K562 (cell line): ENCODE data around the gene RTN4. TPM values are rescaled to one million over a fixed set of nuclear protein-coding genes. Genes with fewer than 3 reads are reported as not detected.
A peak's percentile ranks its signal among the peaks of the same experiment; 100 is the strongest.

Experiments
- ARID4B ChIP-seq: sonication (generic); formaldehyde crosslinking; IDR thresholded peaks from 2 replicates; pipeline ENCODE4 v1.8.0; 2022; ENCODE audit warnings: mild to moderate bottlenecking, missing genetic modification reagents
- CREB1 ChIP-seq, 2 experiments: sonication (generic) in 1 of 2; formaldehyde crosslinking in 1 of 2; IDR thresholded peaks; 2 replicates each; pipeline versions ENCODE4 v1.6.1 to v1.8.0; 2012 to 2022; ENCODE audit warnings: inconsistent platforms in 1 of 2, mild to moderate bottlenecking in 1 of 2, missing genetic modification reagents in 1 of 2, moderate library complexity in 1 of 2
- DEAF1 ChIP-seq: fragments of 450-650 bp; formaldehyde crosslinking; IDR thresholded peaks from 2 replicates; pipeline ENCODE4 v1.4.0; 2020; ENCODE audit warnings: mild to moderate bottlenecking, moderate library complexity
- HMGN3 ChIP-seq: IDR thresholded peaks from 2 replicates; pipeline ENCODE4 v1.6.1; 2011; ENCODE audit warnings: borderline replicate concordance, low read depth, mild to moderate bottlenecking, mixed read lengths, low read length; ENCODE audit not compliant: insufficient read length; ENCODE audit errors: extremely low read depth
- MBD2 ChIP-seq: sonication (generic); IDR thresholded peaks from 2 replicates; pipeline ENCODE4 v1.6.1; 2016; ENCODE audit warnings: low read depth, borderline replicate concordance
- PRPF4 ChIP-seq: fragments of 200-400 bp; formaldehyde crosslinking; IDR thresholded peaks from one replicate; pipeline ENCODE4 v1.6.1; 2017; ENCODE audit warnings: low read length, low read depth, mild to moderate bottlenecking; ENCODE audit not compliant: insufficient read depth, poor library complexity, severe bottlenecking
- SOX6 ChIP-seq: fragments of 450-650 bp; IDR thresholded peaks from 2 replicates; pipeline ENCODE4 v1.6.1; 2014; ENCODE audit warnings: mild to moderate bottlenecking
- ZBTB26 ChIP-seq: fragments of 450-650 bp; formaldehyde crosslinking; IDR thresholded peaks from 2 replicates; pipeline ENCODE4 v1.4.0; 2022; ENCODE audit warnings: missing genetic modification characterization
- ZNF134 ChIP-seq: fragments of 250-450 bp; sonication (Bioruptor Pico); conservative IDR thresholded peaks from 2 replicates; pipeline ENCODE4 v1.4.0; 2020
- ZNF384 ChIP-seq: IDR thresholded peaks from 2 replicates; pipeline ENCODE4 v1.6.1; 2012; ENCODE audit warnings: low read depth, low read length, improper control_type of control experiment
- ZNF639 ChIP-seq, 2 experiments: fragments of 200-800 bp in 1 of 2; sonication (Bioruptor generic) in 1 of 2; sonication (generic) in 1 of 2; formaldehyde crosslinking in 1 of 2; IDR thresholded peaks in 1 of 2; conservative IDR thresholded peaks in 1 of 2; 2 replicates each; pipeline versions ENCODE4 v1.5.0 to v1.6.1; 2016 to 2020; ENCODE audit warnings: missing compliant biosample characterization in 1 of 2, missing genetic modification characterization in 1 of 2, missing genetic modification reagents in 1 of 2
- polyA plus RNA-seq, 8 experiments: library from polyadenylated mRNA; depleted of rRNA in 4 of 8; stranded (reverse) in 5 of 8; unstranded in 3 of 8; fragments of >200 nt; fragmentation: Nextera tagmentation in 2 of 8; fragmentation: Illumina TruSeq in 1 of 8; extraction: Ambion mirVana in 2 of 8; extraction: Trizol in 1 of 8; gene quantifications; 2 replicates each; pipeline versions ENCODE4 v1.2.1 to v1.2.3, GENCODE V29; 2011 to 2014; ENCODE audit warnings: inconsistent platforms in 1 of 8, missing spikeins in 1 of 8
- total RNA-seq, 7 experiments: library from RNA; depleted of rRNA in 6 of 7; stranded (reverse); fragments of >200 nt in 6 of 7; fragmentation: Illumina TruSeq in 2 of 7; extraction: Trizol in 2 of 7; gene quantifications; 2 replicates each; pipeline versions ENCODE4 v1.2.1 to v1.2.3, GENCODE V29; 2011 to 2021; ENCODE audit warnings: low replicate concordance in 1 of 7
- TF ChIP-seq, protein P1 (sequence below): sonication (generic); formaldehyde crosslinking; IDR thresholded peaks from 2 replicates; pipeline ENCODE4 v1.8.1; 2023; ENCODE audit warnings: mild to moderate bottlenecking, missing genetic modification reagents
- TF ChIP-seq, protein P2 (sequence below), 2 experiments: fragments of 450-650 bp; IDR thresholded peaks; 2 replicates each; pipeline ENCODE4 v1.6.1; 2016

The RTN4 gene
- total and polyA plus RNA-seq, 9 of the 15 experiments (the other 6 are each of a cell fraction or from before 2014, with no cell fraction given), result 73.0 to 248 (median 116) TPM

DNA sequence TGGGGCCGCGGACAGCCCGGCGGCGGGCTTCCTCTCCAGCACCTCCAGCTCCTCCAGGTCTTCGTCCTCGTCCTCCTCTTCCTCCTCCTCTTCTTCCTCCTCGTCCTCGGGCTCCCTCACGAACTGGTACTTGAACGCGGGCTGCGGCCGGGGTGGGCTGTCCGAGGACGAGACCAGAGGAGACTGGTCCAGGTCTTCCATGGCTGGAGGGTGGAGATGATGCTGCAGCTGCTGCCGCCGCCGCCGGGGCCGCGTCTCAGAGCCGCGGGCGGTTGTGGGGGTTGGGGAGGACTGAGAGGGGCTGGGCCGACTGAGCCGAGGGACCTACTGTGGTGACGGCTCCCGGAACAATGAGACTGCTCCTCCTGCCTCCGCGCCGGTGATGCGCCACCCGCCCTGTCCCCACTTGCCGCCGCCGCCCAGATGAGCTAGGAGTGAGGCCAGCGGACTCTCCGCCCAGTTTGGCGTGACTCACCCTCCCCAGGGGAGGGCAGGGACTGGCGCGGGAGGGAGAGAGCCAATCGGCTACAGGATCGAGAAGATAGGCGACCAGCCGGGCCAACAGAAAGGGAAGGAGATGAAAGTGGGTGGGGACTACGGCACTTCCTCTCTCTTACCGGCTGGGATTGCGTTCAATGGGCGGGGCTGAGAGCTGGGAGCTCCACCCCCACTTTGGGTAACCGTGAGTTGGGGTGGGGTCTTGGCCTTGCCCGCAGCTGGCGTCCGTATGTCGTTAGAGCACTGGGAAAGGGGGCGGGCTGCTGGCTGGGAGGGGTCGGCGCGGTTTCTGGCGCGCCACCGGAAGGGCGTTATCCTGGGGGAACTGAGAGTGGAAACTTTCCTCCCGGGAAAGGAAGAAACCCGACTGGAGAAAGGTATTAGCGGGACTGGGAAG lies at the start of gene RTN4 (continued):
- TF ChIP-seq DEAF1 (CRISPR knock-in tag) (no peak), ARID4B (CRISPR knock-in tag) (peak; percentile 58), CREB1 (IDR thresholded peaks at IDR 0.05) (peak; percentile 69; the same call in 1 of the 2 replicates), CREB1 (CRISPR knock-in tag; IDR thresholded peaks at IDR 0.05) (peak; percentile 84), ZNF384 (no peak), SOX6 (peak; percentile 86), ZBTB26 (CRISPR knock-in tag) (no peak), MBD2 (peak; percentile 90), PRPF4 (peak; percentile 56), ZNF639 (CRISPR knock-in tag; conservative IDR thresholded peaks at IDR 0.05 in 1 of 2, IDR thresholded peaks at IDR 0.05 in 1 of 2) (peak in 1 of 2 experiments; percentile 77; a peak in 2 of 4 replicates), HMGN3 (peak; percentile 53), ZNF134 (CRISPR knock-in tag) (peak; percentile 66; the same call in 1 of the 2 replicates)
- TF ChIP-seq, protein P1, sequence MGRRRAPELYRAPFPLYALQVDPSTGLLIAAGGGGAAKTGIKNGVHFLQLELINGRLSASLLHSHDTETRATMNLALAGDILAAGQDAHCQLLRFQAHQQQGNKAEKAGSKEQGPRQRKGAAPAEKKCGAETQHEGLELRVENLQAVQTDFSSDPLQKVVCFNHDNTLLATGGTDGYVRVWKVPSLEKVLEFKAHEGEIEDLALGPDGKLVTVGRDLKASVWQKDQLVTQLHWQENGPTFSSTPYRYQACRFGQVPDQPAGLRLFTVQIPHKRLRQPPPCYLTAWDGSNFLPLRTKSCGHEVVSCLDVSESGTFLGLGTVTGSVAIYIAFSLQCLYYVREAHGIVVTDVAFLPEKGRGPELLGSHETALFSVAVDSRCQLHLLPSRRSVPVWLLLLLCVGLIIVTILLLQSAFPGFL (CRISPR knock-in tag), result no peak
- TF ChIP-seq, protein P2, sequence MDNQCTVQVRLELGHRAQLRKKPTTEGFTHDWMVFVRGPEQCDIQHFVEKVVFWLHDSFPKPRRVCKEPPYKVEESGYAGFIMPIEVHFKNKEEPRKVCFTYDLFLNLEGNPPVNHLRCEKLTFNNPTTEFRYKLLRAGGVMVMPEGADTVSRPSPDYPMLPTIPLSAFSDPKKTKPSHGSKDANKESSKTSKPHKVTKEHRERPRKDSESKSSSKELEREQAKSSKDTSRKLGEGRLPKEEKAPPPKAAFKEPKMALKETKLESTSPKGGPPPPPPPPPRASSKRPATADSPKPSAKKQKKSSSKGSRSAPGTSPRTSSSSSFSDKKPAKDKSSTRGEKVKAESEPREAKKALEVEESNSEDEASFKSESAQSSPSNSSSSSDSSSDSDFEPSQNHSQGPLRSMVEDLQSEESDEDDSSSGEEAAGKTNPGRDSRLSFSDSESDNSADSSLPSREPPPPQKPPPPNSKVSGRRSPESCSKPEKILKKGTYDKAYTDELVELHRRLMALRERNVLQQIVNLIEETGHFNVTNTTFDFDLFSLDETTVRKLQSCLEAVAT (IDR thresholded peaks at IDR 0.05), result peak; percentile 91 to 96
